CD14-positive monocyte (primary cell): ENCODE measurements around the gene CNNM3. TPM values are rescaled to one million over a fixed set of nuclear protein-coding genes. Genes with fewer than 3 reads are reported as not detected.

ENCODE experiments used
- DNase-seq, 3 donors: peaks; one replicate each; pipeline ENCODE4 v3.0.0-alpha.2; 2011 to 2022
- H2AFZ ChIP-seq: 2 replicates; pipeline ENCODE4 v1.6.0; 2012; ENCODE audit warnings: mild to moderate bottlenecking, low read depth, low read length, inconsistent platforms; ENCODE audit not compliant: insufficient read depth, poor library complexity, severe bottlenecking
- H3K27ac ChIP-seq, 2 donors: 1 replicate in 1 of 2; 2 replicates in 1 of 2; pipeline ENCODE4 v1.5.1; 2012 to 2013; ENCODE audit warnings: low read length in 2 of 2, control low read depth in 1 of 2, inconsistent platforms in 1 of 2, low read depth in 1 of 2, mild to moderate bottlenecking in 1 of 2
- H3K27me3 ChIP-seq, 2 donors: one replicate each; pipeline versions ENCODE4 v1.6.0 to v1.6.1; 2011 to 2013; ENCODE audit warnings: low read length in 2 of 2; ENCODE audit not compliant: control insufficient read depth in 2 of 2, insufficient read depth in 2 of 2
- H3K36me3 ChIP-seq, 2 donors: replicated peaks in 1 of 2; 1 replicate in 1 of 2; 2 replicates in 1 of 2; pipeline versions ENCODE4 v1.5.1 to v1.6.1; 2012 to 2013; ENCODE audit warnings: low read length in 2 of 2, control low read depth in 1 of 2, inconsistent platforms in 1 of 2, mild to moderate bottlenecking in 1 of 2; ENCODE audit not compliant: insufficient read depth in 2 of 2, control insufficient read depth in 1 of 2
- H3K4me1 ChIP-seq, 2 donors: 1 replicate in 1 of 2; 2 replicates in 1 of 2; pipeline versions ENCODE4 v1.5.1 to v1.6.1; 2012 to 2013; ENCODE audit warnings: low read length in 2 of 2, control low read depth in 1 of 2, inconsistent platforms in 1 of 2, mild to moderate bottlenecking in 1 of 2, moderate library complexity in 1 of 2; ENCODE audit not compliant: insufficient read depth in 2 of 2, control insufficient read depth in 1 of 2
- H3K4me2 ChIP-seq: replicated peaks from 2 replicates; pipeline ENCODE3; 2012; ENCODE audit warnings: low read length, moderate library complexity, mild to moderate bottlenecking; ENCODE audit not compliant: poor library complexity, severe bottlenecking; ENCODE audit errors: extremely low read depth
- H3K4me3 ChIP-seq, 3 experiments: fragments of 200-600 bp in 1 of 3; sonication (generic) in 1 of 3; replicated peaks in 1 of 3; 1 replicate in 2 of 3; 2 replicates in 1 of 3; pipeline ENCODE4 v1.5.1; 2011 to 2013; ENCODE audit warnings: low read length in 3 of 3, mild to moderate bottlenecking in 3 of 3, control low read depth in 2 of 3, low read depth in 2 of 3, inconsistent platforms in 1 of 3, moderate library complexity in 1 of 3
- H3K79me2 ChIP-seq: 2 replicates; pipeline ENCODE4 v1.6.0; 2012; ENCODE audit warnings: mild to moderate bottlenecking, control low read depth, inconsistent platforms, low read length, moderate library complexity; ENCODE audit not compliant: insufficient read depth
- H3K9ac ChIP-seq: 2 replicates; pipeline ENCODE4 v1.6.0; 2017; ENCODE audit warnings: low read length, mild to moderate bottlenecking; ENCODE audit not compliant: insufficient read depth, poor library complexity, severe bottlenecking
- H3K9me3 ChIP-seq, 2 donors: replicated peaks in 1 of 2; 1 replicate in 1 of 2; 2 replicates in 1 of 2; pipeline versions ENCODE4 v1.5.1 to v1.6.1; 2012 to 2013; ENCODE audit warnings: low read length in 2 of 2, control low read depth in 1 of 2; ENCODE audit not compliant: control insufficient read depth in 1 of 2, insufficient read depth in 1 of 2
- H4K20me1 ChIP-seq: 2 replicates; pipeline ENCODE4 v1.6.0; 2012; ENCODE audit warnings: mild to moderate bottlenecking, low read length, control low read depth, moderate library complexity; ENCODE audit not compliant: insufficient read depth
- H3K27ac Mint-ChIP-seq, 7 donors: one replicate each; pipeline ENCODE4 v1.8.0; 2020; ENCODE audit warnings: mild to moderate bottlenecking in 7 of 7, mixed read lengths in 7 of 7, moderate library complexity in 6 of 7, inconsistent platforms in 2 of 7
- H3K27me3 Mint-ChIP-seq, 3 donors: one replicate each; pipeline ENCODE4 v1.8.0; 2021 to 2022; ENCODE audit warnings: low read depth in 3 of 3, mild to moderate bottlenecking in 3 of 3, mixed read lengths in 3 of 3, moderate library complexity in 3 of 3, inconsistent platforms in 1 of 3
- H3K36me3 Mint-ChIP-seq, 2 donors: one replicate each; pipeline ENCODE4 v1.8.0; 2020; ENCODE audit warnings: mixed read lengths in 2 of 2, inconsistent platforms in 1 of 2, mild to moderate bottlenecking in 1 of 2
- H3K4me1 Mint-ChIP-seq: one replicate; pipeline ENCODE4 v1.8.0; 2020; ENCODE audit warnings: mild to moderate bottlenecking, mixed read lengths
- H3K4me3 Mint-ChIP-seq, 2 donors: one replicate each; pipeline ENCODE4 v1.8.0; 2020; ENCODE audit warnings: mild to moderate bottlenecking in 2 of 2, mixed read lengths in 2 of 2, moderate library complexity in 1 of 2
- H3K9me3 Mint-ChIP-seq, 7 donors: one replicate each; pipeline ENCODE4 v1.8.0; 2020 to 2022; ENCODE audit warnings: mixed read lengths in 7 of 7, mild to moderate bottlenecking in 6 of 7, moderate library complexity in 6 of 7, inconsistent platforms in 2 of 7
- WGBS: methylation state at CpG from one replicate; pipeline ENCODE4 v1.1.5; 2013; ENCODE audit warnings: missing lambda C conversion rate; ENCODE audit not compliant: insufficient coverage; 5-methylcytosine and 5-hydroxymethylcytosine counted together
- intact Hi-C, 2 donors: fragments of 100-400 bp; cut with micrococcal nuclease; formaldehyde crosslinking; loops; one replicate each; pipeline versions ENCODE4 v1.15.0 to v1.15.1; 2023
- polyA plus RNA-seq, 3 donors: library from polyadenylated mRNA; depleted of rRNA in 1 of 3; unstranded in 2 of 3; stranded (reverse) in 1 of 3; fragments of 300-500 nt in 2 of 3; fragments of >200 nt in 1 of 3; fragmentation: Illumina TruSeq in 2 of 3; gene quantifications; 1 replicate in 2 of 3; 2 replicates in 1 of 3; pipeline ENCODE4 v1.2.3, GENCODE V29; 2012 to 2021
- TF ChIP-seq, protein P1 (sequence below): fragments of 200-600 bp; IDR thresholded peaks from one replicate; pipeline ENCODE4 v1.8.0; 2022; ENCODE audit warnings: antibody characterized with exemption, mild to moderate bottlenecking

Gene CNNM3
- polyA plus RNA-seq, 3 donors = 1.2 to 12.0 (median 4.9) TPM

DNA sequence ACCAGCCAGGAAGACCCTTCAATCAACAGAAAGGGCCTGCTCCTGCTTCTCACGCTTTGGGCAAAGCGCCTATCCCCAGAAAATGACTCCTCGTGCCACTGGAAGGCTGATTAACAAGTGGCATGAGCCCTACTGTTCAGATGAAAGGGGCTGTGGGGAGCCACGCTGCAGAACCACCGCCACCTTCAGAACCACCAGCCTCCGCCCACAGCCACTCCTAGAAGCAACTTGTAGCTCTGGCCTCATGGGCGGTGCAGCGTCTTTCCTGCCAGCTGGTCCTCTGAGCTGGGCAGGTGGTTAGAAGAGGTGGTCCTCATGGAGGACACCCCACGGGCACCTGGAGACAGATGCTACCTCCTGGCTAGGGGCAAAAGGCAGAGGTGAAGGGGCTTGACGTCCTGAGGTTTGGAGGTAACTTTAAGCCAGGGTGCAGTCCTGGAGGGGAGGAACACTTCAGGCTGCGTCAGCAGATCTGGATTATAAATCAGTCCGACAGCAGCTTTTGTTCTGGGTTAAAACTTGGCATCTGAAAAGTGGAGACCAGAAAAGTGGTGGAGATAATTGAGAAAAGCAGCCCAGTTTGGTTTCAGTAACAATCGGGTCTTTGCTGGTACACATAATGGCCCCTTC lies 54.7 kb downstream of the CNNM3 start:
- TF ChIP-seq, protein P1, sequence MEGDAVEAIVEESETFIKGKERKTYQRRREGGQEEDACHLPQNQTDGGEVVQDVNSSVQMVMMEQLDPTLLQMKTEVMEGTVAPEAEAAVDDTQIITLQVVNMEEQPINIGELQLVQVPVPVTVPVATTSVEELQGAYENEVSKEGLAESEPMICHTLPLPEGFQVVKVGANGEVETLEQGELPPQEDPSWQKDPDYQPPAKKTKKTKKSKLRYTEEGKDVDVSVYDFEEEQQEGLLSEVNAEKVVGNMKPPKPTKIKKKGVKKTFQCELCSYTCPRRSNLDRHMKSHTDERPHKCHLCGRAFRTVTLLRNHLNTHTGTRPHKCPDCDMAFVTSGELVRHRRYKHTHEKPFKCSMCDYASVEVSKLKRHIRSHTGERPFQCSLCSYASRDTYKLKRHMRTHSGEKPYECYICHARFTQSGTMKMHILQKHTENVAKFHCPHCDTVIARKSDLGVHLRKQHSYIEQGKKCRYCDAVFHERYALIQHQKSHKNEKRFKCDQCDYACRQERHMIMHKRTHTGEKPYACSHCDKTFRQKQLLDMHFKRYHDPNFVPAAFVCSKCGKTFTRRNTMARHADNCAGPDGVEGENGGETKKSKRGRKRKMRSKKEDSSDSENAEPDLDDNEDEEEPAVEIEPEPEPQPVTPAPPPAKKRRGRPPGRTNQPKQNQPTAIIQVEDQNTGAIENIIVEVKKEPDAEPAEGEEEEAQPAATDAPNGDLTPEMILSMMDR = no peak
- H3K4me3 ChIP-seq = no peak overlapping the region
- DNase-seq = no peak
- H3K27me3 ChIP-seq = peaks cover 26 to 84% of the 10 kb centered on the region in 2 donors
- peaks cover 0 to 10% of the 10 kb centered on the region in 2 donors for H3K9me3 ChIP-seq
- H3K9ac ChIP-seq = no peak overlapping the region
- H3K9me3 Mint-ChIP-seq = peaks cover 0 to 18% (median 2%) of the 10 kb centered on the region in 7 donors
- peak overlapping the region; percentile 35 for H2AFZ ChIP-seq
- H3K4me3 Mint-ChIP-seq = peak overlapping the region; percentile 68 to 80
- peaks cover 7% of the 10 kb centered on the region for H4K20me1 ChIP-seq
- H3K4me1 ChIP-seq = peaks cover 58 to 73% of the 10 kb centered on the region in 2 donors
- intact Hi-C loops = no loop called here
- WGBS = 8% methylated on average over 7 of the region's 13 CpGs
- H3K79me2 ChIP-seq = no peaks in the 10 kb centered on the region
- H3K4me1 Mint-ChIP-seq = peaks cover 55% of the 10 kb centered on the region
- H3K27ac Mint-ChIP-seq = peak overlapping the region in 1 of 7 donors; percentile 35
- H3K27me3 Mint-ChIP-seq = peaks cover 68 to 97% (median 70%) of the 10 kb centered on the region in 3 donors
- no peaks in the 10 kb centered on the region for H3K36me3 ChIP-seq
- H3K4me2 ChIP-seq = peak overlapping the region; percentile 84
- no peak overlapping the region for H3K27ac ChIP-seq
- H3K36me3 Mint-ChIP-seq = peaks cover 2 to 8% of the 10 kb centered on the region in 2 donors

DNA sequence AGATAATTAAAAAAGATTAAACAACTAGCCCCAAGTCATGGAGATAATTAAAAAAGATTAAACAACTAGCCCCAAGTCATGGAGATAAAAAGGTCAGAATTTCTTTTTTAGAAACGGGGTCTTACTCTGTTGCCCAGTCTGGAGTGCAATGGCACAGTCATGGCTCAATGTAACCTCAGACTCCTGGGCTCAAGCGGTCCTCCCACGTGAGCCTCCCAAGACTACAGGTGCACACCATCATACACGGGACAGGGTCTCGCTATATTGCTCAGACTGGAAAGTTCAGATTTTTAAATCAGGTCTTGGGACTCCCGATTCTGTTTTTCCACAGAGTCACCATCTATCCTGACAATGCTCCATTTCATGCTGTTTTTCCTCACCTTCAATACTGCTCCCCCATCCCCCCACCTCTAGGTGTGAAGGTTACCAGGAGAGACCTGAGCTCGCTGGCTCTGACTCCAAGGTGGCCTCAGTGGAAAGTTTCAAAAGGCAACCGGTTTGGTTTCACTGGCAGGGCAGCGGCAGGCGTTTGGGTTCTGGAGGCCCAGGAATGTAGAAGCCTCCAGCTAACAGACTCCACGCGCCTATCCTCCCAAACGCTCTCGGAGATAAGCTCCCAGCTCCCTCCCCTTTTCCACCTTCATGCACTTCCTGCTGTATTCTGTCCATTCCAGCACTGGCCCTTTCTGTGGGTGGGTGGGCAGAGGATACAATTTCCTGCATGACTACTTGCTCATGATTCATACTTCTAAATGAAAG lies 56.7 kb downstream of the CNNM3 start:
- Mint-ChIP-seq H3K36me3 (peaks cover 0 to 2% of the 10 kb centered on the region in 2 donors), H3K27ac (no peak overlapping the region), H3K4me1 (peaks cover 41% of the 10 kb centered on the region), H3K9me3 (peaks cover 0 to 17% (median 0%) of the 10 kb centered on the region in 7 donors), H3K27me3 (peaks cover 55 to 96% (median 71%) of the 10 kb centered on the region in 3 donors), H3K4me3 (peak overlapping the region in 1 of 2 donors; percentile 80)
- Histone ChIP-seq H3K9me3 (peaks cover 0 to 10% of the 10 kb centered on the region in 2 donors), H3K4me3 (no peak overlapping the region), H2AFZ (no peak overlapping the region), H3K4me2 (no peak overlapping the region), H3K9ac (no peak overlapping the region), H3K79me2 (no peaks in the 10 kb centered on the region), H3K4me1 (peaks cover 38 to 52% of the 10 kb centered on the region in 2 donors), H4K20me1 (no peaks in the 10 kb centered on the region), H3K27me3 (peaks cover 26 to 82% of the 10 kb centered on the region in 2 donors), H3K27ac (no peak overlapping the region), H3K36me3 (no peaks in the 10 kb centered on the region)
- TF ChIP-seq, protein P1 = no peak
- DNase-seq = peak in 1 of 3 donors; percentile 40
- intact Hi-C loops = no loop called here
- 100% methylated on average over 3 of the region's 14 CpGs for WGBS
